SK-N-SH treated with all-trans-retinoic acid at 6 μM for 48 hours (cell line): ENCODE results near the gene CFAP70.

ENCODE experiments used
- ATAC-seq: fragments of 200-7000 bp; cut with Tn5 transposase; 3 replicates; pipeline ENCODE4 v1.9.1; 2020; ENCODE audit warnings: mild to moderate bottlenecking, moderate library complexity
- ARNTL ChIP-seq: fragments of 450-650 bp; formaldehyde crosslinking; IDR thresholded peaks from 2 replicates; pipeline ENCODE4 v1.5.0; 2020; ENCODE audit warnings: low read depth, mild to moderate bottlenecking, moderate library complexity, borderline replicate concordance
- CSDC2 ChIP-seq: fragments of 250-450 bp; sonication (Bioruptor Pico); IDR thresholded peaks from 2 replicates; pipeline ENCODE4 v1.5.0; 2020; ENCODE audit warnings: mild to moderate bottlenecking, moderate library complexity
- ESRRG ChIP-seq: fragments of 250-450 bp; sonication (Bioruptor Pico); IDR thresholded peaks from 2 replicates; pipeline ENCODE4 v1.6.1; 2021; ENCODE audit warnings: mild to moderate bottlenecking
- GLIS3 ChIP-seq: fragments of 250-450 bp; sonication (Bioruptor Pico); IDR thresholded peaks from 2 replicates; pipeline ENCODE4 v1.5.0; 2020; ENCODE audit warnings: mild to moderate bottlenecking, moderate library complexity
- ISL1 ChIP-seq: fragments of 250-450 bp; sonication (Bioruptor Pico); IDR thresholded peaks from 2 replicates; pipeline ENCODE4 v2.1.2; 2022; ENCODE audit warnings: mild to moderate bottlenecking, moderate library complexity
- OSR1 ChIP-seq: fragments of 250-450 bp; sonication (Bioruptor Pico); IDR thresholded peaks from 2 replicates; pipeline ENCODE4 v1.8.0; 2022; ENCODE audit warnings: moderate library complexity, mild to moderate bottlenecking, inconsistent platforms
- PPARA ChIP-seq: fragments of 250-450 bp; sonication (Bioruptor Pico); IDR thresholded peaks from 2 replicates; pipeline ENCODE4 v1.5.0; 2020; ENCODE audit warnings: mild to moderate bottlenecking, borderline replicate concordance
- RARB ChIP-seq: fragments of 250-450 bp; sonication (Bioruptor Pico); IDR thresholded peaks from 2 replicates; pipeline ENCODE4 v1.8.0; 2021; ENCODE audit warnings: mild to moderate bottlenecking, moderate library complexity
- SNAI2 ChIP-seq: fragments of 250-450 bp; sonication (Bioruptor Pico); IDR thresholded peaks from 2 replicates; pipeline ENCODE4 v1.5.0; 2020; ENCODE audit warnings: mild to moderate bottlenecking, moderate library complexity
- TCF4 ChIP-seq: fragments of 250-450 bp; sonication (Bioruptor Pico); IDR thresholded peaks from 2 replicates; pipeline ENCODE4 v1.8.0; 2021; ENCODE audit warnings: mild to moderate bottlenecking, moderate library complexity, borderline replicate concordance
- TOX ChIP-seq: fragments of 250-450 bp; sonication (Bioruptor Pico); IDR thresholded peaks from 2 replicates; pipeline ENCODE4 v1.8.0; 2021; ENCODE audit warnings: mild to moderate bottlenecking, moderate library complexity, borderline replicate concordance
- ZC3H10 ChIP-seq: fragments of 250-450 bp; sonication (Bioruptor Pico); IDR thresholded peaks from 2 replicates; pipeline ENCODE4 v1.5.1; 2021; ENCODE audit warnings: mild to moderate bottlenecking, moderate library complexity
- ZFP3 ChIP-seq: fragments of 250-450 bp; sonication (Bioruptor Pico); IDR thresholded peaks from 2 replicates; pipeline ENCODE4 v1.5.0; 2020; ENCODE audit warnings: mild to moderate bottlenecking, moderate library complexity
- ZNF70 ChIP-seq: fragments of 450-650 bp; formaldehyde crosslinking; IDR thresholded peaks from 2 replicates; pipeline ENCODE4 v1.5.0; 2020; ENCODE audit warnings: mild to moderate bottlenecking, moderate library complexity
- ZNF8 ChIP-seq: fragments of 450-650 bp; formaldehyde crosslinking; IDR thresholded peaks from 2 replicates; pipeline ENCODE4 v1.5.0; 2020; ENCODE audit warnings: mild to moderate bottlenecking, moderate library complexity
- TF ChIP-seq, protein P1 (sequence below): fragments of 250-450 bp; sonication (Bioruptor Pico); IDR thresholded peaks from 2 replicates; pipeline ENCODE4 v1.5.1; 2020; ENCODE audit warnings: low read depth, mild to moderate bottlenecking, moderate library complexity
- TF ChIP-seq, protein P2 (sequence below): fragments of 250-450 bp; sonication (Bioruptor Pico); IDR thresholded peaks from 2 replicates; pipeline ENCODE4 v1.5.1; 2021; ENCODE audit warnings: mild to moderate bottlenecking, moderate library complexity
- TF ChIP-seq, protein P3 (sequence below): fragments of 250-450 bp; sonication (Bioruptor Pico); IDR thresholded peaks from 2 replicates; pipeline ENCODE4 v1.8.0; 2020; ENCODE audit warnings: mild to moderate bottlenecking, moderate library complexity, borderline replicate concordance
- TF ChIP-seq, protein P4 (sequence below): fragments of 250-450 bp; sonication (Bioruptor Pico); IDR thresholded peaks from 2 replicates; pipeline ENCODE4 v1.8.0; 2021; ENCODE audit warnings: low read depth, mild to moderate bottlenecking, moderate library complexity, borderline replicate concordance

The CFAP70 gene

DNA sequence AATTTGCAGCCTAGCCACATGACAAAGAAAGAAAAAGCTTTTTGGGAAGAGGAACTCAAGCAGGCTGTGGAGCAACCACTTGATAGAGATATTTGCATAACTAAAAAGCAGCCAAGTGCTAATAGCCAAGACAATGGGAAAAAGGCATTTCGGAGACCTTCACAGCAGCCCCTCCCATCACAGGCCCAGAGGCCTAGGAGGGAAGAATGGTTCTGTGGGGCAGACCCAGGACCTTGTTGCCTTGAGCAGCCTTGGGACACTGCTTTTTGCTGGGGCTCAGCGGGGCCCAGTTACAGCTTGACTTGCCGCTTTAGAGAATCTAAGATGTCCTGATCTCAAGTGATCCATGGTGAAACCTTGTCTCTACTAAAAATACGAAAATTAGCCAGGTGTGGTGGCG is 152.3 kb downstream of the CFAP70 start:
- no peak for ATAC-seq
- TF ChIP-seq RARB (CRISPR knock-in tag), result no peak
- no peak for TF ChIP-seq ESRRG (CRISPR knock-in tag)
- TF ChIP-seq ISL1 (CRISPR knock-in tag), result no peak
- TF ChIP-seq CSDC2, result no peak
- TF ChIP-seq, protein P1, sequence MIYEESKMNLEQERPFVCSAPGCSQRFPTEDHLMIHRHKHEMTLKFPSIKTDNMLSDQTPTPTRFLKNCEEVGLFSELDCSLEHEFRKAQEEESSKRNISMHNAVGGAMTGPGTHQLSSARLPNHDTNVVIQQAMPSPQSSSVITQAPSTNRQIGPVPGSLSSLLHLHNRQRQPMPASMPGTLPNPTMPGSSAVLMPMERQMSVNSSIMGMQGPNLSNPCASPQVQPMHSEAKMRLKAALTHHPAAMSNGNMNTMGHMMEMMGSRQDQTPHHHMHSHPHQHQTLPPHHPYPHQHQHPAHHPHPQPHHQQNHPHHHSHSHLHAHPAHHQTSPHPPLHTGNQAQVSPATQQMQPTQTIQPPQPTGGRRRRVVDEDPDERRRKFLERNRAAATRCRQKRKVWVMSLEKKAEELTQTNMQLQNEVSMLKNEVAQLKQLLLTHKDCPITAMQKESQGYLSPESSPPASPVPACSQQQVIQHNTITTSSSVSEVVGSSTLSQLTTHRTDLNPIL, result no peak
- TF ChIP-seq ZNF8, result no peak
- no peak for TF ChIP-seq ARNTL (CRISPR knock-in tag)
- TF ChIP-seq, protein P2, sequence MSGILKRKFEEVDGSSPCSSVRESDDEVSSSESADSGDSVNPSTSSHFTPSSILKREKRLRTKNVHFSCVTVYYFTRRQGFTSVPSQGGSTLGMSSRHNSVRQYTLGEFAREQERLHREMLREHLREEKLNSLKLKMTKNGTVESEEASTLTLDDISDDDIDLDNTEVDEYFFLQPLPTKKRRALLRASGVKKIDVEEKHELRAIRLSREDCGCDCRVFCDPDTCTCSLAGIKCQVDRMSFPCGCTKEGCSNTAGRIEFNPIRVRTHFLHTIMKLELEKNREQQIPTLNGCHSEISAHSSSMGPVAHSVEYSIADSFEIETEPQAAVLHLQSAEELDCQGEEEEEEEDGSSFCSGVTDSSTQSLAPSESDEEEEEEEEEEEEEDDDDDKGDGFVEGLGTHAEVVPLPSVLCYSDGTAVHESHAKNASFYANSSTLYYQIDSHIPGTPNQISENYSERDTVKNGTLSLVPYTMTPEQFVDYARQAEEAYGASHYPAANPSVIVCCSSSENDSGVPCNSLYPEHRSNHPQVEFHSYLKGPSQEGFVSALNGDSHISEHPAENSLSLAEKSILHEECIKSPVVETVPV (CRISPR knock-in tag), result no peak
- TF ChIP-seq GLIS3 (CRISPR knock-in tag), result no peak
- no peak for TF ChIP-seq TOX
- no peak for TF ChIP-seq ZC3H10 (CRISPR knock-in tag)
- no peak for TF ChIP-seq ZNF70 (CRISPR knock-in tag)
- TF ChIP-seq ZFP3, result no peak
- TF ChIP-seq, protein P3, sequence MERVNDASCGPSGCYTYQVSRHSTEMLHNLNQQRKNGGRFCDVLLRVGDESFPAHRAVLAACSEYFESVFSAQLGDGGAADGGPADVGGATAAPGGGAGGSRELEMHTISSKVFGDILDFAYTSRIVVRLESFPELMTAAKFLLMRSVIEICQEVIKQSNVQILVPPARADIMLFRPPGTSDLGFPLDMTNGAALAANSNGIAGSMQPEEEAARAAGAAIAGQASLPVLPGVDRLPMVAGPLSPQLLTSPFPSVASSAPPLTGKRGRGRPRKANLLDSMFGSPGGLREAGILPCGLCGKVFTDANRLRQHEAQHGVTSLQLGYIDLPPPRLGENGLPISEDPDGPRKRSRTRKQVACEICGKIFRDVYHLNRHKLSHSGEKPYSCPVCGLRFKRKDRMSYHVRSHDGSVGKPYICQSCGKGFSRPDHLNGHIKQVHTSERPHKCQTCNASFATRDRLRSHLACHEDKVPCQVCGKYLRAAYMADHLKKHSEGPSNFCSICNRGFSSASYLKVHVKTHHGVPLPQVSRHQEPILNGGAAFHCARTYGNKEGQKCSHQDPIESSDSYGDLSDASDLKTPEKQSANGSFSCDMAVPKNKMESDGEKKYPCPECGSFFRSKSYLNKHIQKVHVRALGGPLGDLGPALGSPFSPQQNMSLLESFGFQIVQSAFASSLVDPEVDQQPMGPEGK (CRISPR knock-in tag), result no peak
- no peak for TF ChIP-seq SNAI2 (CRISPR knock-in tag)
- no peak for TF ChIP-seq TCF4 (CRISPR knock-in tag)
- TF ChIP-seq, protein P4, sequence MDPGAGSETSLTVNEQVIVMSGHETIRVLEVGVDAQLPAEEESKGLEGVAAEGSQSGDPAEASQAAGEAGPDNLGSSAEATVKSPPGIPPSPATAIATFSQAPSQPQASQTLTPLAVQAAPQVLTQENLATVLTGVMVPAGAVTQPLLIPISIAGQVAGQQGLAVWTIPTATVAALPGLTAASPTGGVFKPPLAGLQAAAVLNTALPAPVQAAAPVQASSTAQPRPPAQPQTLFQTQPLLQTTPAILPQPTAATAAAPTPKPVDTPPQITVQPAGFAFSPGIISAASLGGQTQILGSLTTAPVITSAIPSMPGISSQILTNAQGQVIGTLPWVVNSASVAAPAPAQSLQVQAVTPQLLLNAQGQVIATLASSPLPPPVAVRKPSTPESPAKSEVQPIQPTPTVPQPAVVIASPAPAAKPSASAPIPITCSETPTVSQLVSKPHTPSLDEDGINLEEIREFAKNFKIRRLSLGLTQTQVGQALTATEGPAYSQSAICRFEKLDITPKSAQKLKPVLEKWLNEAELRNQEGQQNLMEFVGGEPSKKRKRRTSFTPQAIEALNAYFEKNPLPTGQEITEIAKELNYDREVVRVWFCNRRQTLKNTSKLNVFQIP, result no peak
- TF ChIP-seq, all 23 proteins: peak for 0

DNA sequence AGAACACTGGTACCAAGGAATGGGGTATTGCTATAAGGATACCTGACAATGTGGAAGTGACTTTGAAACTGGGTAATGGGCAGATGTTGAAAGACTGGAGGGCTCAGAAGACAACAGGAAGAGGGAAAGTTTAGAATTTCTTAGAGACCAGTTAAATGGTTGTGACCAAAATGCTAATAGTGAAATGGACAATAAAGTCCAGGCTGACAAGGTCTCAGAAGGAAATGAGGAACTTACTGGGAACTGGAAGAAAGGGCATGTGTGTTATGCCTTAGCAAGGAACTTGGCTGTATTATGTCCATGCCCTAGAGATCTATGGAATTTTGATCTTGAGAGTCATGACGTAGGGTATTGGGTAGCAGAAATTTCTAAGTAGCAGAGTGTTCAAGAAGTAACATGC is 152.8 kb downstream of the CFAP70 start:
- no peak for ATAC-seq
- TF ChIP-seq ISL1 (CRISPR knock-in tag), result no peak
- TF ChIP-seq, protein P3 (CRISPR knock-in tag), result no peak
- TF ChIP-seq, protein P2 (CRISPR knock-in tag), result no peak
- no peak for TF ChIP-seq ESRRG (CRISPR knock-in tag)
- no peak for TF ChIP-seq ZC3H10 (CRISPR knock-in tag)
- no peak for TF ChIP-seq ZNF70 (CRISPR knock-in tag)
- TF ChIP-seq, protein P1, result no peak
- no peak for TF ChIP-seq GLIS3 (CRISPR knock-in tag)
- TF ChIP-seq RARB (CRISPR knock-in tag), result no peak

DNA sequence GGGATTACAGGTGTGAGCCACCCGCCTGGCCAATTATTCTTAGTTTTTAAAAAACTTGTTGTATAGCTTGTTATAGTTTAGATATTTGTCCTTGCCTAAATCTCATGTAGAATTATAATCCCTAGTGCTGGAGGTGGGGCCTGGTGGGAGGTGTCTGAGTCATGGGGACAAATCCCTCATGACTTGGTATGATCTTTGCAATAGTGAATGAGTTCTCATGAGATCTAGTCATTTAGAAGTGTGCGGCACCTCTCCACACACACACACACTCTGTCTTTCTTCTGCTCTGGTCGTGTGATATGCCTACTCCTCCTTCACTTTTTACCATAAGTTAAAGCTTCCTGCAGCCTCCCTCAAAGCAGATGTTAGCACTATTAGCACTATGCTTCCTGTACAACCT is 153.6 kb downstream of the CFAP70 start:
- TF ChIP-seq ZNF8 (no peak), ISL1 (CRISPR knock-in tag) (no peak), TCF4 (CRISPR knock-in tag) (no peak), OSR1 (CRISPR knock-in tag) (no peak), PPARA (CRISPR knock-in tag) (no peak), TOX (no peak), ARNTL (CRISPR knock-in tag) (no peak), ESRRG (CRISPR knock-in tag) (no peak), CSDC2 (no peak)
- TF ChIP-seq, protein P2 (CRISPR knock-in tag), result no peak
- TF ChIP-seq, protein P4, result no peak
- TF ChIP-seq, all 23 proteins: peak for 0
- ATAC-seq, result no peak
